Transverse colon (tissue), 4 donors: ENCODE results near the gene MAGI2.

Source experiments
- CTCF ChIP-seq, 5 experiments: fragments of 200-600 bp in 3 of 5; fragments of 450-650 bp in 2 of 5; sonication (generic) in 3 of 5; IDR thresholded peaks; 1 replicate in 2 of 5; 2 replicates in 3 of 5; pipeline ENCODE4 v1.5.1; 2016 to 2017; ENCODE audit warnings: antibody characterized with exemption in 5 of 5, inconsistent platforms in 3 of 5, mild to moderate bottlenecking in 2 of 5, moderate library complexity in 1 of 5
- EP300 ChIP-seq: sonication (generic); formaldehyde crosslinking; IDR thresholded peaks from one replicate; pipeline ENCODE4 v1.6.1; 2017; ENCODE audit warnings: antibody characterized with exemption, low read depth
- POLR2A ChIP-seq: fragments of 450-650 bp; IDR thresholded peaks from one replicate; pipeline ENCODE4 v1.6.1; 2016; ENCODE audit warnings: antibody characterized with exemption, mild to moderate bottlenecking, moderate library complexity
- POLR2AphosphoS5 ChIP-seq, 3 donors: sonication (generic); formaldehyde crosslinking; IDR thresholded peaks; one replicate each; pipeline ENCODE4 v1.6.1; 2016; ENCODE audit warnings: antibody characterized with exemption in 3 of 3

DNA sequence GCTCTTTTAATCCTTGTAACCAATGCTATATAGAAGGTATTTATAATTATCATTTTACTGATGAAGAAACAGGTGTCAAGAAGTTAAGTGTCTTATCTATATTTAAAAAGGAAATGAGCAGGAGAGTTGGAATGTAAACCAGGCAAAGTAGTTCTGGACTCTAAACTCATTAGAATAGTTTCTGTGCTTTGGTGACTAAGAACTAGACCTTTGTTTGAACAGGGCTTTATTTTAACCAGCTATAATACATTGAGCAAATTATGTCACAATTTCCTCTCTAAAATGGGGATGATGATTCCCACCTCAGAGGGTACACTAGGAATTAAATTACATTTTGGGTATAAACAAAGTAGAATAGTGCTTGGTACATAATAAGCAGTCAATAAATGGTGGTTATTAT lies 236.0 kb downstream of the MAGI2 start:
- TF ChIP-seq CTCF (IDR thresholded peaks at IDR 0.05) (no peak), POLR2A (no peak), EP300 (no peak), POLR2AphosphoS5 (IDR thresholded peaks at IDR 0.05) (no peak)
